Tibial artery (tissue), 4 donors: Measurements from ENCODE around the gene GABPA.

Experiments used
- DNase-seq, 2 donors: peaks; one replicate each; pipeline ENCODE4 v3.0.0-alpha.2; 2019
- H3K27ac ChIP-seq, 2 donors: fragments of 200-600 bp; sonication (generic) in 1 of 2; 1 replicate in 1 of 2; 2 replicates in 1 of 2; pipeline ENCODE4 v1.5.1; 2018 to 2019; ENCODE audit warnings: mild to moderate bottlenecking in 1 of 2
- H3K27me3 ChIP-seq, 2 donors: fragments of 200-600 bp; sonication (generic) in 1 of 2; one replicate each; pipeline versions ENCODE4 v1.5.1 to v1.6.0; 2016 to 2019
- H3K36me3 ChIP-seq, 3 donors: fragments of 200-600 bp; sonication (generic) in 2 of 3; one replicate each; pipeline ENCODE4 v1.5.1; 2016 to 2019; ENCODE audit warnings: mild to moderate bottlenecking in 2 of 3
- H3K4me1 ChIP-seq, 4 donors: fragments of 200-600 bp; sonication (generic) in 2 of 4; 1 replicate in 3 of 4; 2 replicates in 1 of 4; pipeline ENCODE4 v1.5.1; 2016 to 2019
- H3K4me3 ChIP-seq, 2 donors: fragments of 200-600 bp; sonication (generic) in 1 of 2; 1 replicate in 1 of 2; 2 replicates in 1 of 2; pipeline ENCODE4 v1.5.1; 2018 to 2019; ENCODE audit warnings: mild to moderate bottlenecking in 2 of 2
- H3K9me3 ChIP-seq, 3 donors: fragments of 200-600 bp; sonication (generic) in 1 of 3; one replicate each; pipeline ENCODE4 v1.5.1; 2016 to 2019
- intact Hi-C: fragments of 100-400 bp; cut with DNase I; formaldehyde crosslinking; loops from one replicate; pipeline ENCODE4 v1.15.0; 2023; ENCODE audit warnings: low total_unique reads
- TF ChIP-seq, protein P1 (sequence below), 2 experiments: fragments of 200-600 bp in 1 of 2; fragments of 450-650 bp in 1 of 2; IDR thresholded peaks; one replicate each; pipeline ENCODE4 v1.5.1; 2017 to 2019; ENCODE audit warnings: antibody characterized with exemption in 2 of 2, mild to moderate bottlenecking in 1 of 2, moderate library complexity in 1 of 2

Gene GABPA

DNA sequence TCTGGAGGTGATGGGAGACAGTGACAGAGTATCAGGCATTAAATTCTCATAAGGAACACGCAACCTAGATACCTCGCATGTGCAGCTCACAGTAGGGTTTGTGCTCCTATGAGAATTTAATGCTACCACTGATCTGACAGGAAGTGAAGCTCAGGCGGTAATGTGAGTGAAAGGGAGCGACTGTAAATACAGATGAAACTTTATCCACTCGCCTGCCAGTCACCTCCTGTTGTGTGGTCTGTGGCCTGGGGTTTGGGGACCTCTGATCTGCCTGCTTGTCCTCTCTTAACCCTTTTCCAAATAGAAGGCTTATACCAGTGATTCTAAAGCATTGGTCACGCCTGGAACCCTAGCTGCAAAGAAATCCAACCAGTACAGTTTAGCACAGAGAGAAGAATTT, 15.3 kb downstream of the GABPA start:
- Histone ChIP-seq H3K9me3 (no peaks in the 10 kb centered on the region), H3K27ac (no peak overlapping the region), H3K4me3 (no peak overlapping the region), H3K36me3 (peaks cover 24 to 52% (median 25%) of the 10 kb centered on the region in 3 donors), H3K4me1 (no peaks in the 10 kb centered on the region), H3K27me3 (no peaks in the 10 kb centered on the region)
- intact Hi-C loops: no loop called here
- DNase-seq: no peak
- TF ChIP-seq, protein P1, sequence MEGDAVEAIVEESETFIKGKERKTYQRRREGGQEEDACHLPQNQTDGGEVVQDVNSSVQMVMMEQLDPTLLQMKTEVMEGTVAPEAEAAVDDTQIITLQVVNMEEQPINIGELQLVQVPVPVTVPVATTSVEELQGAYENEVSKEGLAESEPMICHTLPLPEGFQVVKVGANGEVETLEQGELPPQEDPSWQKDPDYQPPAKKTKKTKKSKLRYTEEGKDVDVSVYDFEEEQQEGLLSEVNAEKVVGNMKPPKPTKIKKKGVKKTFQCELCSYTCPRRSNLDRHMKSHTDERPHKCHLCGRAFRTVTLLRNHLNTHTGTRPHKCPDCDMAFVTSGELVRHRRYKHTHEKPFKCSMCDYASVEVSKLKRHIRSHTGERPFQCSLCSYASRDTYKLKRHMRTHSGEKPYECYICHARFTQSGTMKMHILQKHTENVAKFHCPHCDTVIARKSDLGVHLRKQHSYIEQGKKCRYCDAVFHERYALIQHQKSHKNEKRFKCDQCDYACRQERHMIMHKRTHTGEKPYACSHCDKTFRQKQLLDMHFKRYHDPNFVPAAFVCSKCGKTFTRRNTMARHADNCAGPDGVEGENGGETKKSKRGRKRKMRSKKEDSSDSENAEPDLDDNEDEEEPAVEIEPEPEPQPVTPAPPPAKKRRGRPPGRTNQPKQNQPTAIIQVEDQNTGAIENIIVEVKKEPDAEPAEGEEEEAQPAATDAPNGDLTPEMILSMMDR (IDR thresholded peaks at IDR 0.05): no peak

DNA sequence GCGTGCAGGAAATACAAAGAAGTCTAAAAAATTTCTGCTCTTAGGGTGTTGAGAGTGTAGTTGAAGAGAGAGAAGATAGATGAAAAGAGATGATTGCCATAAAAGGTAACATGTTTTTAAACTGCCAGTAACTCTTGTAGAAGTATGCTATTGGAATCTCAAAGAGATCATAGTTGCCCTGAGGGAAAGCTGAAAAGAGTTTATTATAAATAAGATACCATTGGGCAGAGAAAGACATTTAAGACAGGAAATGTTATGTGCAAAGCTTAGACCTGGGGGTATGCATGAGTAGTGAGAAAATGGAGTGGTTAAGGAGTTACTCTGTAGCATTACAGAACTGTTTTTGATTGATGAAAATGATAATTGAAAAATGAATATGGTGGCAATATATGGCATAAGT, 17.6 kb downstream of the GABPA start:
- Histone ChIP-seq H3K27me3 (no peaks in the 10 kb centered on the region), H3K4me1 (peaks cover 0 to 4% (median under 1%) of the 10 kb centered on the region in 4 donors), H3K9me3 (no peaks in the 10 kb centered on the region), H3K36me3 (peaks cover 24 to 52% (median 25%) of the 10 kb centered on the region in 3 donors), H3K27ac (no peak overlapping the region), H3K4me3 (no peak overlapping the region)
- intact Hi-C loops: no loop called here
- TF ChIP-seq, protein P1 (IDR thresholded peaks at IDR 0.05): no peak
- DNase-seq: no peak

DNA sequence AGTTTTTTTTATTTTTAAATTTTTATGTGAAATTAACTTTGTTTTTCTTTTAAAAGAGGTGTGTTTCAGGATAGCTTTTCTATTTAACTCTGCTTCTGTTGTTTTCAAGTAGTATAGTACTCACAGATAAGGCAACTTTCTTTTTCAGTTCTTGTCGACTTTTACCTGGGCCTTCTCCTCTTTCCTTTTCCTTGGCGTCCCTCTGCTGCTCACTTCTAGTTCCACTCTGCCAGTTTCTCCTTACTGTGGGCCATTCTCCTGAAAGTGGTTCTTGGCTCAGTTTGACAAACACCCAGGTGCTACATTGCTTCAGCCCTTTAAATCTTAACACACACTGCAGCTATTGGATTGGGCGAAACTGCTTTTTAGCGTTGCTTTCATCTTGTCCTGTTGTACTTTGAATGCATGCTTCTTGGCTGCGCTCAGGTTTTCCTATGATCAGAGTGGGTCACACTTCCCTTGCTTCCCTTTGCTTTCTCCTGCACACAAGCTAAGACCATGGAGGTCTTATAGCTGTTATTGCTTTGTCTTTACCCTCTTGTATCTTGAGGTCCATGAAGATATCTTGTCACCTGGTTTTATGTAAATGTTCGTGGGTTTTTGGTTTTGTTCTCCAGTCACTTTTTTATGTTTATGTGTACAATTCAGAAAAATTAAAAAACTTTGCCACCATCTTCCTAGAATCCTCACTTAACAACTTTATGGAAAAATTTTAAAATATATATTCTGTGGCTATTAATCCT, 21.6 kb downstream of the GABPA start:
- TF ChIP-seq, protein P1 (IDR thresholded peaks at IDR 0.05): no peak
- Histone ChIP-seq H3K9me3 (no peaks in the 10 kb centered on the region), H3K27ac (no peak overlapping the region), H3K4me1 (peaks cover 0 to 6% (median 4%) of the 10 kb centered on the region in 4 donors), H3K27me3 (no peaks in the 10 kb centered on the region), H3K4me3 (no peak overlapping the region), H3K36me3 (peaks cover 20 to 53% (median 35%) of the 10 kb centered on the region in 3 donors)
- intact Hi-C loops: no loop called here
- DNase-seq: no peak

DNA sequence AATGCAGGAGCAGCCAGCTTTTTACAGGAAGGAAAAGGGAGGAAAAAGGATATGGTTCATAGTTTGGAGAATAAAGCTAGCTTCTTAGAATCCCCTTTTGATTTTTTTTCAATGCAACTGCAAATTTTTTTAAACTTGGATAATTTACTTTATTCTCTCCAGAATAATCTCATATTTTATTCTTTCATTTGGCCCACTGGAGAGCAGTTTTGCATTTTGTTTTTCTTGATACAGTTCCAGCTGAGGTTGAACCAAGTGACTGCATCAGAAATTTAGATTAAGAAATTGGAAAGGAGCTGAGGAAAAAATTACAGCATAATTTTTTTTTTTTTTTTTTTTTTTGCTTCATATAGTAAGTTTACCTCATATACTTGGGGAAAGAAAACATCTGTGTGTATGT, 22.8 kb downstream of the GABPA start:
- H3K4me3 ChIP-seq: no peak overlapping the region
- H3K9me3 ChIP-seq: no peaks in the 10 kb centered on the region
- no peaks in the 10 kb centered on the region for H3K27me3 ChIP-seq
- no peak overlapping the region for H3K27ac ChIP-seq
- no peak for DNase-seq
- H3K36me3 ChIP-seq: peaks cover 18 to 56% (median 39%) of the 10 kb centered on the region in 3 donors
- intact Hi-C loops: no loop called here
- TF ChIP-seq, protein P1 (IDR thresholded peaks at IDR 0.05): no peak
- H3K4me1 ChIP-seq: peaks cover 0 to 6% (median 4%) of the 10 kb centered on the region in 4 donors

DNA sequence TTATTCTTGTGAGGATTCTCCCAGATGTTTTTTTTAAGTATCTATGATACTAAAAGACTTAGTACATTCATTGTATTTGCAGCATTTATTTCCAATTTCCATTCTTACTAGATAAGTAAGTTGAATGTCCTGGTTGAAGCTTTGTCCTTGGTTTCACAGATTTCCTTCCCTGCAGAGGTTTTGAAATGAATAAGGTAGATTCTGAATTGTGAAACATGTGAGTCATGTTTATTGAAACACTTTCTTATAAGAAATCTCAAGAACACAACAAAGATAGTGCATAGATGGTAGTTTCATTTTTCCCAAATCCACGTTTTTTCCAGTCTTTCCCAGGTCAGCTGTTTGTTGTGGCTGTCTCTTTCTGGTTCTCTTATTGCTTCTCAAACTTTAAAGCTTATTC, 24.8 kb downstream of the GABPA start:
- TF ChIP-seq, protein P1 (IDR thresholded peaks at IDR 0.05): no peak
- DNase-seq: no peak
- peaks cover 38 to 60% (median 48%) of the 10 kb centered on the region in 3 donors for H3K36me3 ChIP-seq

More for the DNA sequence above, 24.8 kb downstream of the GABPA start:
- H3K27ac ChIP-seq: no peak overlapping the region
- H3K9me3 ChIP-seq: no peaks in the 10 kb centered on the region
- intact Hi-C loops: no loop called here
- H3K4me3 ChIP-seq: no peak overlapping the region
- H3K4me1 ChIP-seq: peaks cover 0 to 6% (median 4%) of the 10 kb centered on the region in 4 donors
- H3K27me3 ChIP-seq: no peaks in the 10 kb centered on the region
